HEK293 (cell line): ENCODE results near the gene TNFRSF25.

Source experiments
- CTCF ChIP-seq: fragments of 450-650 bp; formaldehyde crosslinking; IDR thresholded peaks from 2 replicates; pipeline ENCODE4 v1.5.1; 2016; ENCODE audit warnings: missing biosample characterization, missing genetic modification characterization
- GLIS1 ChIP-seq: fragments of 450-650 bp; formaldehyde crosslinking; IDR thresholded peaks from 2 replicates; pipeline ENCODE4 v1.5.1; 2016; ENCODE audit warnings: missing biosample characterization, missing genetic modification characterization
- GLIS2 ChIP-seq: fragments of 450-650 bp; formaldehyde crosslinking; IDR thresholded peaks from 2 replicates; pipeline ENCODE4 v1.5.1; 2016; ENCODE audit warnings: missing biosample characterization, missing genetic modification characterization
- HOXA7 ChIP-seq: sonication (generic); formaldehyde crosslinking; IDR thresholded peaks from 2 replicates; pipeline ENCODE4 v1.8.1; 2022; ENCODE audit warnings: missing genetic modification reagents, borderline replicate concordance
- INSM2 ChIP-seq: fragments of 450-650 bp; formaldehyde crosslinking; IDR thresholded peaks from 2 replicates; pipeline ENCODE4 v1.5.1; 2016; ENCODE audit warnings: missing biosample characterization, missing genetic modification characterization
- KLF17 ChIP-seq: fragments of 450-650 bp; formaldehyde crosslinking; IDR thresholded peaks from 2 replicates; pipeline ENCODE4 v1.5.1; 2016; ENCODE audit warnings: missing biosample characterization, missing genetic modification characterization
- KLF8 ChIP-seq: fragments of 450-650 bp; formaldehyde crosslinking; IDR thresholded peaks from 2 replicates; pipeline ENCODE4 v1.5.1; 2016; ENCODE audit warnings: missing biosample characterization, missing genetic modification characterization
- MYNN ChIP-seq: fragments of 450-650 bp; formaldehyde crosslinking; IDR thresholded peaks from 2 replicates; pipeline ENCODE4 v1.5.1; 2016; ENCODE audit warnings: missing biosample characterization, missing genetic modification characterization, borderline replicate concordance
- SALL2 ChIP-seq: fragments of 450-650 bp; formaldehyde crosslinking; IDR thresholded peaks from 2 replicates; pipeline ENCODE4 v1.5.0; 2017; ENCODE audit warnings: missing biosample characterization, mild to moderate bottlenecking, missing genetic modification characterization, borderline replicate concordance
- SETDB1 ChIP-seq: IDR thresholded peaks from one replicate; pipeline ENCODE4 v1.6.1; 2017; ENCODE audit warnings: mild to moderate bottlenecking, low read length, moderate library complexity, mixed read lengths; ENCODE audit not compliant: insufficient read length
- SP2 ChIP-seq: fragments of 450-650 bp; formaldehyde crosslinking; IDR thresholded peaks from 2 replicates; pipeline ENCODE4 v1.5.1; 2016; ENCODE audit warnings: missing biosample characterization, missing genetic modification characterization
- ZBTB26 ChIP-seq: fragments of 450-650 bp; formaldehyde crosslinking; optimal IDR thresholded peaks from 2 replicates; pipeline ENCODE3; 2016; ENCODE audit warnings: missing biosample characterization, mild to moderate bottlenecking, missing genetic modification characterization
- ZBTB44 ChIP-seq: fragments of 450-650 bp; IDR thresholded peaks from 2 replicates; pipeline ENCODE4 v1.5.1; 2018; ENCODE audit warnings: missing biosample characterization, mild to moderate bottlenecking, missing genetic modification characterization
- ZBTB6 ChIP-seq: fragments of 450-650 bp; formaldehyde crosslinking; IDR thresholded peaks from 2 replicates; pipeline ENCODE4 v1.5.1; 2017; ENCODE audit warnings: missing biosample characterization, missing genetic modification characterization
- ZEB2 ChIP-seq: fragments of 450-650 bp; formaldehyde crosslinking; IDR thresholded peaks from 2 replicates; pipeline ENCODE4 v1.5.1; 2016; ENCODE audit warnings: missing biosample characterization, missing genetic modification characterization
- ZFHX2 ChIP-seq: fragments of 450-650 bp; formaldehyde crosslinking; conservative IDR thresholded peaks from 2 replicates; pipeline ENCODE4 v1.5.1; 2016; ENCODE audit warnings: missing biosample characterization, missing genetic modification characterization
- ZNF138 ChIP-seq: fragments of 450-650 bp; formaldehyde crosslinking; IDR thresholded peaks from 2 replicates; pipeline ENCODE4 v1.5.1; 2016; ENCODE audit warnings: missing biosample characterization, missing genetic modification characterization, borderline replicate concordance
- ZNF175 ChIP-seq: fragments of 450-650 bp; formaldehyde crosslinking; IDR thresholded peaks from 2 replicates; pipeline ENCODE4 v1.5.1; 2016; ENCODE audit warnings: missing biosample characterization, missing genetic modification characterization
- ZNF280C ChIP-seq: fragments of 450-650 bp; formaldehyde crosslinking; IDR thresholded peaks from 2 replicates; pipeline ENCODE4 v1.5.1; 2016; ENCODE audit warnings: missing biosample characterization, missing genetic modification characterization
- ZNF302 ChIP-seq: fragments of 450-650 bp; formaldehyde crosslinking; IDR thresholded peaks from 2 replicates; pipeline ENCODE4 v1.5.1; 2016; ENCODE audit warnings: missing biosample characterization, missing genetic modification characterization, low read depth
- ZNF341 ChIP-seq: fragments of 450-650 bp; formaldehyde crosslinking; IDR thresholded peaks from 2 replicates; pipeline ENCODE4; 2016; ENCODE audit warnings: low read depth, missing biosample characterization, missing genetic modification characterization
- ZNF354C ChIP-seq: fragments of 450-650 bp; formaldehyde crosslinking; IDR thresholded peaks from 2 replicates; pipeline ENCODE4 v1.5.1; 2016; ENCODE audit warnings: missing biosample characterization, missing genetic modification characterization, low read depth, borderline replicate concordance
- ZNF391 ChIP-seq: fragments of 450-650 bp; formaldehyde crosslinking; IDR thresholded peaks from 2 replicates; pipeline ENCODE4 v1.5.1; 2016; ENCODE audit warnings: low read depth, missing biosample characterization, missing genetic modification characterization, borderline replicate concordance
- ZNF571 ChIP-seq: fragments of 450-650 bp; formaldehyde crosslinking; IDR thresholded peaks from 2 replicates; pipeline ENCODE4 v1.5.0; 2017; ENCODE audit warnings: missing biosample characterization, missing genetic modification characterization
- ZNF600 ChIP-seq: fragments of 450-650 bp; formaldehyde crosslinking; IDR thresholded peaks from 2 replicates; pipeline ENCODE4 v1.5.1; 2016; ENCODE audit warnings: missing biosample characterization, missing genetic modification characterization
- ZNF621 ChIP-seq: fragments of 450-650 bp; formaldehyde crosslinking; IDR thresholded peaks from 2 replicates; pipeline ENCODE4 v1.5.1; 2017; ENCODE audit warnings: missing biosample characterization, missing genetic modification characterization
- ZNF701 ChIP-seq: fragments of 450-650 bp; formaldehyde crosslinking; IDR thresholded peaks from 2 replicates; pipeline ENCODE4 v1.5.1; 2016; ENCODE audit warnings: missing biosample characterization, missing genetic modification characterization
- ZNF830 ChIP-seq: fragments of 450-650 bp; IDR thresholded peaks from 2 replicates; pipeline ENCODE4 v1.5.0; 2018; ENCODE audit warnings: missing biosample characterization, missing genetic modification characterization, low read depth, mild to moderate bottlenecking, moderate library complexity

Gene TNFRSF25

GRCh38 chr1:6497215-6497866 lies 31.4 kb upstream of the TNFRSF25 start (continued):
- no peak for TF ChIP-seq ZBTB6 (tag by site-specific recombination)
- TF ChIP-seq GLIS1 (tag by site-specific recombination), result peak; percentile 95
- TF ChIP-seq SP2, result peak; percentile 57
- peak; percentile 69 for TF ChIP-seq GLIS2 (tag by site-specific recombination)
- TF ChIP-seq ZFHX2 (tag by site-specific recombination), result no peak
- no peak for TF ChIP-seq ZNF830 (tag by site-specific recombination)
- TF ChIP-seq KLF8 (tag by site-specific recombination), result no peak; the same call in 1 of the 2 replicates
- no peak for TF ChIP-seq HOXA7 (CRISPR knock-in tag)
- no peak for TF ChIP-seq KLF17 (tag by site-specific recombination)
- TF ChIP-seq ZNF391, result no peak
- no peak for TF ChIP-seq ZNF175 (tag by site-specific recombination)
- peak; percentile 63 for TF ChIP-seq ZBTB26 (tag by site-specific recombination)
- TF ChIP-seq MYNN (tag by site-specific recombination), result peak; percentile 63; the same call in 1 of the 2 replicates
- TF ChIP-seq CTCF (tag by site-specific recombination), result no peak
- TF ChIP-seq ZNF621 (tag by site-specific recombination), result no peak
- TF ChIP-seq ZNF341 (tag by site-specific recombination), result peak; percentile 95
- TF ChIP-seq ZNF302 (tag by site-specific recombination), result no peak
- peak; percentile 53; the same call in 1 of the 2 replicates for TF ChIP-seq ZNF600 (tag by site-specific recombination)
- TF ChIP-seq ZNF138, result no peak
- TF ChIP-seq SETDB1, result no peak
- no peak for TF ChIP-seq INSM2 (tag by site-specific recombination)
- TF ChIP-seq ZNF354C (tag by site-specific recombination), result no peak
- no peak for TF ChIP-seq ZNF701 (tag by site-specific recombination)
- TF ChIP-seq ZBTB44 (tag by site-specific recombination), result no peak
- TF ChIP-seq ZNF280C (tag by site-specific recombination), result no peak
- TF ChIP-seq ZNF571 (tag by site-specific recombination), result no peak
- TF ChIP-seq ZEB2, result no peak
- TF ChIP-seq SALL2 (tag by site-specific recombination), result no peak
